IPS-18c (cell line): ENCODE measurements around the gene GLRX5.

Source experiments
- H3K4me3 ChIP-seq: 2 replicates; pipeline ENCODE4 v1.7.0; 2013; ENCODE audit warnings: low read depth, mild to moderate bottlenecking, low read length, moderate library complexity; ENCODE audit not compliant: insufficient read depth
- H3K9me3 ChIP-seq: one replicate; pipeline ENCODE4 v1.6.1; 2013; ENCODE audit warnings: mild to moderate bottlenecking, low read length, moderate library complexity; ENCODE audit not compliant: control insufficient read depth, insufficient read depth

GLRX5 gene

GRCh38 chr14:95511687-95512086 lies 23.2 kb upstream of the GLRX5 start:
- Histone ChIP-seq H3K9me3 (no peaks in the 10 kb centered on the region), H3K4me3 (no peak overlapping the region)

GRCh38 chr14:95513291-95513690 lies 21.6 kb upstream of the GLRX5 start:
- H3K9me3 ChIP-seq: no peaks in the 10 kb centered on the region

DNA sequence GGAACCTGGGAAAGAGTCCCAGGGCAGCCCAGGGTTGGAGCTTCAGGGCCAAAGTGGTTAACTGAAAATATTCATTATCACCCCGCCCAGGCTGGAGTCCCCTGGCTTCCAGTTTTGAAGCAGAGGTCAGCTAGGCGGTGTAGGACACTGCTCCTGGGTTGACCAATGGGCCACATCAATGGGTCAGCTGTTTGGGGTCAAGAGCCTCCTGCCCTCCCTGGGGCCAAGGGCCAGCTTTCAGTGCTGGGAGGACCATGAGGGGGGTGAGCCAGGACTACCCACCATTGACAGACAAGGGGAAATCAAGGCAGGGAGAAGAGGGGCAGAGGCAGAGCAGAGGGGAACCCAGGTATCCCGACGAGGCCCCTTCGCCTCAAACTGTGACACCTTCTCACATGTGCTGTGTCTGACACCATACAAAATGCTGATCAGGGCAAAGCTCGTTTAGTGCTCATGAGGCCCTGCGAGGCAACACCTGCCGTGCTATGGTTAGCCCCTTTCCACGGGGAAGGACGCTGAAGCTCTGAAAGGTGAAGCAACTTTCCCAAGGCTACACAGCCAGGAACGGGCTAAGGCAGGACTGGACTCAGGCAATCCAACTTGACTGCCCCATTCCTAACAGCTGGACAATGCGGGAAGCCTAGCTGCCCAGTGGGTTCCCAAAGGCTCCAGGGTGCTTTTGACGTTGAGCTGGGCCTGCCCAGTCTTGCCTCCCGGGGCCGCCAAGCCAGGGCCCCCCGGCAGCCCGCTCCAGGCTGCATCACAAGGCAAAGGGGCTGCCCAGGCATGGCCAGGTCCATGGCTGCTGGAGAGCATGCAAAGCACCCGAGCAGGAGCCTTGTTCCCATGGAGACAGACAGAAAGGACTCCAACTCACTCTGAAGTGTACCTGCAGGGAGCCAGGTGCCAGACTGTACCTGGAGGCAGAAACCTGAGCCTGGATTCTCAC lies 20.4 kb upstream of the GLRX5 start:
- H3K9me3 ChIP-seq: no peaks in the 10 kb centered on the region
- no peak overlapping the region for H3K4me3 ChIP-seq

More at GRCh38 chr14:95513291-95513690, 21.6 kb upstream of the GLRX5 start:
- no peak overlapping the region for H3K4me3 ChIP-seq

DNA sequence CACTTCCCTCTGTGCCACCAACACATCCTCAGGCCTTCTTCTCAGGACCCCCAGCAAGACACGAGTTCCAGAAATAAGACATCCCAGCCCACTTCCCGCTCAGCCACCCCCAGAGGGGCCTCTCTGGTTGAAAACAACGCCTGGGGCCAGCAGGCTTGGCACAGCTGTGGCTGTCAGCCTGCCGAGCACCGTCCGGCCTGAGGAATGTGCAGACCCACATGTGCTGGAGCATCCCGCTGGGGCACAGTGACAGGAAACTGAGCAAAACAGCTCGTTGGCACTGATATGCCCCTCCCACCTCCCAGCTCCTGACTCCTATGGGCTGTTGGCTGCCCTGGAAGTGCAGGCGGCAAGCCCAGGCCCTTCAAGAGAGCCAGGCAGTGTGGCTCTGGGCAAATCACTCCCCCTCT lies 19.8 kb upstream of the GLRX5 start:
- no peaks in the 10 kb centered on the region for H3K9me3 ChIP-seq
- H3K4me3 ChIP-seq: no peak overlapping the region

GRCh38 chr14:95515596-95516552 lies 19.0 kb upstream of the GLRX5 start:
- H3K4me3 ChIP-seq: peak overlapping the region; percentile 15
- H3K9me3 ChIP-seq: no peaks in the 10 kb centered on the region

GRCh38 chr14:95516554-95517181 lies 18.2 kb upstream of the GLRX5 start, which contains the start of gene SYNE3:
SYNE3 (minus strand) TSS chr14:95516650; CDS start chr14:95475821, 40,829 bp downstream.
- no peaks in the 10 kb centered on the region for H3K9me3 ChIP-seq
- peak within 1 kb of the TSS; percentile 47 for H3K4me3 ChIP-seq

- Histone ChIP-seq H3K9me3 (no peaks in the 10 kb centered on the region), H3K4me3 (no peak overlapping the region)
Measured at GRCh38 chr14:95518045-95518751, 16.7 kb upstream of the GLRX5 start.

DNA sequence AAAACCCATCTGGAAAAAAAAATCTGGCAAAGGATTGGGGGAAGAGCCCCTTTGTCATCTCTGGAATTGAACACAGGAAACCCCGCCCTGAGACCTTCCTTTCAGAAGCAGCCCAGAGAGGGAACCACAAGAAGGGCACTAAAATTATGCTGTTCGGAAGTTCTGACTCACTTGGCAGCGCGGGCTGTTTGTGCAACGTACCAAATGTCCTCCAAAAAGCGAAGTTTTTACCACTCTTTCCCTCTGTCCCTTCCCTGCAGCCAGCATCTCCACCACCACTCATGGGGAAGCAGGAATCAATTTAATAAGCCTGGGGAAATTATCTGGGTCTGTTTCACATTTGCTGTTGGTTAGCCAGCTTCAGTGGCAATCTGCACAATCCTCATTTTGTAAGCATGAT lies 15.2 kb upstream of the GLRX5 start:
- no peak overlapping the region for H3K4me3 ChIP-seq

DNA sequence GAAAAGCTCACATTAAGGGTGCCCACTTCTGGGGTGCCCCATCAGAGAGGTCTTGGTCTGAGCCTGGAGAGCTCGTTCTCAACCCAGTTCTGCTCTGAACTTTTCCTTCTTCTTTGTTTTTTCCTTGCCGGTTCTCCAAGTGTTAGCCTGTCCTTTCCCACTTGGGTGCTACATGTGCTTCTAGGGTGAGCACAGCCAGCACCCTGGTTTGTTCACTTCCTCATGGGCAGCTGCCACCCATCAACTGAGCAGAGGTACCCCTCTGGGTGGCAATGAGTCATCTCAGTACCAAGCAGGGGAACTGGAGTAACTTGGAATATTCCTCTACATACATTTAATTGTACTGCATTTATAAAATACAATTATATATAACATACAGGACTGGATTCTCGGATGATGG lies 14.5 kb upstream of the GLRX5 start:
- H3K9me3 ChIP-seq: no peaks in the 10 kb centered on the region
- H3K4me3 ChIP-seq: no peak overlapping the region

More for the DNA sequence above, 15.2 kb upstream of the GLRX5 start:
- no peaks in the 10 kb centered on the region for H3K9me3 ChIP-seq

DNA sequence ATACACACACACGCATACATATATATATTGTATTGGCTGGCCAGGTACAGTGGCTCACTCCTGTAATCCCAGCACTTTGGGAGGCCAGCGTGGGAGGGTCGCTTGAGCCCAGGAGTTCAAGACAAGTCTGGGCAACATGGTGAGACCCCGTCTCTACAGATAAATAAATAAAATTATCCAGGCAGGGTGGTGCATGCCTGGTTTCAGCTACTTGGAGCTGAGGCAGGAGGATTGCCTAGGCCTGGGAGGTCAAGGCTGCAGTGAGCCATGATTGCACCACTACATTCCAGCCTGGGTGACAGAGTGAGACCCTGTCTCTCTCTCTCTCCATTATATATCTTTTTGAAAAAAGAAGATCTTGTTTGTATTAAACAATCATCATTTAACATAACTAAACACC lies 13.8 kb upstream of the GLRX5 start:
- Histone ChIP-seq H3K4me3 (no peak overlapping the region), H3K9me3 (no peaks in the 10 kb centered on the region)

- Histone ChIP-seq H3K4me3 (no peak overlapping the region), H3K9me3 (no peaks in the 10 kb centered on the region)
Measured at GRCh38 chr14:95522116-95522515, 12.7 kb upstream of the GLRX5 start.

DNA sequence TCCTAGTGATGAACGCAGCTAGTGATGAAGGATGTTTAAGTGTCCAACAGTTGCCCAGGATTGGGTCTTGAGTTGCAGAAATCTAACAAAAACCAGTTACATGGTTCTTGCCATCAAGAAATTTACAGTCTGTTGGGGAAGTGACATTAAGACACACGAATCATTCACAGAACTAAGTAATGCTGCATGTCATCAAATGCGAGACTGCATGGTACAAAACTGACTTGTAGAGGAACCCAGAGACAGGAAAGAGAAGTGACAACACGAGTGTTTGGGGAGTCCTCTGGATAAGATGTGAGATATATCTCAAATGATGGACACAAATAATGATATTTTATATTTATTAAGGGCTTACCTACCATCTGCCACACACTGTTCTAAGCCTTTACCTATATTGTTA lies 12.3 kb upstream of the GLRX5 start:
- no peak overlapping the region for H3K4me3 ChIP-seq

GRCh38 chr14:95523051-95523814 lies 11.6 kb upstream of the GLRX5 start:
- Histone ChIP-seq H3K9me3 (no peaks in the 10 kb centered on the region), H3K4me3 (no peak overlapping the region)

More for the DNA sequence above, 12.3 kb upstream of the GLRX5 start:
- H3K9me3 ChIP-seq: no peaks in the 10 kb centered on the region

GRCh38 chr14:95523815-95524448 lies 10.9 kb upstream of the GLRX5 start:
- Histone ChIP-seq H3K4me3 (no peak overlapping the region), H3K9me3 (no peaks in the 10 kb centered on the region)

- no peak overlapping the region for H3K4me3 ChIP-seq
- H3K9me3 ChIP-seq: no peaks in the 10 kb centered on the region
Measured at GRCh38 chr14:95524706-95525512, 9.9 kb upstream of the GLRX5 start.
